GM12878 (cell line): ENCODE data around the gene KLF7.

Experiments
- BCL11A ChIP-seq: IDR thresholded peaks from 2 replicates; pipeline ENCODE4 v1.6.1; 2011; ENCODE audit warnings: low read depth, low read length
- BRCA1 ChIP-seq: IDR thresholded peaks from 2 replicates; pipeline ENCODE4 v1.6.1; 2011; ENCODE audit warnings: low read depth, low read length, improper control_type of control experiment
- E2F4 ChIP-seq: IDR thresholded peaks from 2 replicates; pipeline ENCODE4 v1.6.1; 2012; ENCODE audit warnings: low read depth, low read length, improper control_type of control experiment
- EZH2 ChIP-seq: IDR thresholded peaks from 2 replicates; pipeline ENCODE4 v1.6.1; 2012; ENCODE audit warnings: low read depth, mild to moderate bottlenecking, control low read depth, inconsistent platforms, low read length, borderline replicate concordance; ENCODE audit not compliant: control insufficient read depth
- FOXK2 ChIP-seq: fragments of 450-650 bp; IDR thresholded peaks from 2 replicates; pipeline ENCODE4 v1.6.1; 2017; ENCODE audit warnings: mild to moderate bottlenecking, moderate library complexity
- MXI1 ChIP-seq: fragments of 150-350 bp; IDR thresholded peaks from 2 replicates; pipeline ENCODE4 v1.6.1; 2011; ENCODE audit warnings: low read depth, mild to moderate bottlenecking, inconsistent platforms, low read length, improper control_type of control experiment
- RFX5 ChIP-seq: IDR thresholded peaks from 2 replicates; pipeline ENCODE4 v1.6.1; 2011; ENCODE audit warnings: low read depth, low read length, improper control_type of control experiment
- TF ChIP-seq, protein P1 (sequence below), 3 experiments: IDR thresholded peaks in 2 of 3; conservative IDR thresholded peaks in 1 of 3; 2 replicates each; pipeline ENCODE4 v1.5.1; 2011; ENCODE audit warnings: low read depth in 3 of 3, low read length in 3 of 3, mild to moderate bottlenecking in 3 of 3, control low read depth in 2 of 3, moderate library complexity in 2 of 3, inconsistent platforms in 1 of 3, mixed read lengths in 1 of 3; ENCODE audit not compliant: control insufficient read depth in 2 of 3, insufficient read depth in 1 of 3; ENCODE audit errors: extremely low read depth in 1 of 3

- TF ChIP-seq BRCA1: no peak
- no peak for TF ChIP-seq RFX5
- no peak for TF ChIP-seq FOXK2
- TF ChIP-seq E2F4: no peak
- no peak for TF ChIP-seq MXI1
- TF ChIP-seq, protein P1, sequence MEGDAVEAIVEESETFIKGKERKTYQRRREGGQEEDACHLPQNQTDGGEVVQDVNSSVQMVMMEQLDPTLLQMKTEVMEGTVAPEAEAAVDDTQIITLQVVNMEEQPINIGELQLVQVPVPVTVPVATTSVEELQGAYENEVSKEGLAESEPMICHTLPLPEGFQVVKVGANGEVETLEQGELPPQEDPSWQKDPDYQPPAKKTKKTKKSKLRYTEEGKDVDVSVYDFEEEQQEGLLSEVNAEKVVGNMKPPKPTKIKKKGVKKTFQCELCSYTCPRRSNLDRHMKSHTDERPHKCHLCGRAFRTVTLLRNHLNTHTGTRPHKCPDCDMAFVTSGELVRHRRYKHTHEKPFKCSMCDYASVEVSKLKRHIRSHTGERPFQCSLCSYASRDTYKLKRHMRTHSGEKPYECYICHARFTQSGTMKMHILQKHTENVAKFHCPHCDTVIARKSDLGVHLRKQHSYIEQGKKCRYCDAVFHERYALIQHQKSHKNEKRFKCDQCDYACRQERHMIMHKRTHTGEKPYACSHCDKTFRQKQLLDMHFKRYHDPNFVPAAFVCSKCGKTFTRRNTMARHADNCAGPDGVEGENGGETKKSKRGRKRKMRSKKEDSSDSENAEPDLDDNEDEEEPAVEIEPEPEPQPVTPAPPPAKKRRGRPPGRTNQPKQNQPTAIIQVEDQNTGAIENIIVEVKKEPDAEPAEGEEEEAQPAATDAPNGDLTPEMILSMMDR (IDR thresholded peaks at IDR 0.05 in 2 of 3, conservative IDR thresholded peaks at IDR 0.05 in 1 of 3; ENCODE audit: control insufficient read depth in 2 of 3, extremely low read depth in 1 of 3, insufficient read depth in 1 of 3, low read depth in 3 of 3, low read length in 3 of 3): no peak
- no peak for TF ChIP-seq EZH2
- TF ChIP-seq BCL11A: no peak
These were observed 19.0 kb upstream of the KLF7 start for GRCh38 chr2:207184768-207185167.
